Natural killer cell (primary cell): ENCODE measurements around the gene AMN. TPM values are rescaled to one million over a fixed set of nuclear protein-coding genes. Genes with fewer than 3 reads are reported as not detected.
A peak's percentile ranks its signal among the peaks of the same experiment; 100 is the strongest.

Source experiments
- ATAC-seq, 3 donors: fragments of 150-1000 bp in 2 of 3; fragments of 200-7000 bp in 1 of 3; cut with Tn5 transposase; 1 replicate in 1 of 3; 2 replicates in 2 of 3; pipeline ENCODE4 v1.10.0; 2021; ENCODE audit warnings: mild to moderate bottlenecking in 2 of 3, moderate library complexity in 2 of 3
- DNase-seq, 2 donors: peaks; one replicate each; pipeline versions ENCODE4 v3.0.0 to v3.0.0-alpha.2; 2013 to 2021; ENCODE audit warnings: mixed read lengths in 1 of 2
- H3K27ac ChIP-seq: one replicate; pipeline ENCODE4 v1.5.1; 2013; ENCODE audit warnings: mild to moderate bottlenecking, low read length
- H3K27me3 ChIP-seq: one replicate; pipeline ENCODE4 v1.6.1; 2013; ENCODE audit warnings: low read length; ENCODE audit not compliant: control insufficient read depth, insufficient read depth
- H3K36me3 ChIP-seq: one replicate; pipeline ENCODE4 v1.6.1; 2013; ENCODE audit warnings: low read length; ENCODE audit not compliant: control insufficient read depth, insufficient read depth
- H3K4me1 ChIP-seq: one replicate; pipeline ENCODE4 v1.6.1; 2013; ENCODE audit warnings: low read length; ENCODE audit not compliant: control insufficient read depth, insufficient read depth
- H3K4me3 ChIP-seq: one replicate; pipeline ENCODE4 v1.5.1; 2013; ENCODE audit warnings: low read length
- H3K9me3 ChIP-seq: one replicate; pipeline ENCODE4 v1.6.1; 2013; ENCODE audit warnings: low read length; ENCODE audit not compliant: control insufficient read depth, insufficient read depth
- H3K27ac Mint-ChIP-seq, 2 donors: one replicate each; pipeline ENCODE4 v1.8.0; 2022; ENCODE audit warnings: mild to moderate bottlenecking in 2 of 2, mixed read lengths in 2 of 2, moderate library complexity in 1 of 2
- H3K27me3 Mint-ChIP-seq, 2 donors: one replicate each; pipeline ENCODE4 v1.8.0; 2022; ENCODE audit warnings: low read depth in 2 of 2, mixed read lengths in 2 of 2
- H3K36me3 Mint-ChIP-seq: one replicate; pipeline ENCODE4 v1.8.0; 2022; ENCODE audit warnings: mixed read lengths
- H3K4me1 Mint-ChIP-seq, 2 donors: one replicate each; pipeline ENCODE4 v1.8.0; 2022; ENCODE audit warnings: mixed read lengths in 2 of 2
- H3K4me3 Mint-ChIP-seq: one replicate; pipeline ENCODE4 v1.8.0; 2022; ENCODE audit warnings: mild to moderate bottlenecking, moderate library complexity, mixed read lengths
- H3K9me3 Mint-ChIP-seq, 2 donors: one replicate each; pipeline ENCODE4 v1.8.0; 2022; ENCODE audit warnings: mixed read lengths in 2 of 2
- CTCF ChIP-seq: fragments of 200-600 bp; IDR thresholded peaks from one replicate; pipeline ENCODE4 v1.8.0; 2022; ENCODE audit warnings: antibody characterized with exemption
- WGBS: methylation state at CpG from one replicate; pipeline ENCODE4 v1.1.7; 2013; ENCODE audit warnings: missing lambda C conversion rate; ENCODE audit not compliant: insufficient coverage; 5-methylcytosine and 5-hydroxymethylcytosine counted together
- intact Hi-C: fragments of 100-400 bp; cut with micrococcal nuclease; formaldehyde crosslinking; loops from one replicate; pipeline ENCODE4 v1.14.2; 2022
- total RNA-seq, 4 donors: library from RNA; stranded (reverse); fragments of 120-200 nt in 1 of 4; gene quantifications; one replicate each; pipeline versions ENCODE4 v1.2.3 to v1.2.4, GENCODE V29; 2013 to 2022

Gene AMN
- total RNA-seq, 3 donors from 2014 or later (not counting 1 experiment from before 2014, with no cell fraction given): 0.24 to 2.4 (median 2.0) TPM

DNA sequence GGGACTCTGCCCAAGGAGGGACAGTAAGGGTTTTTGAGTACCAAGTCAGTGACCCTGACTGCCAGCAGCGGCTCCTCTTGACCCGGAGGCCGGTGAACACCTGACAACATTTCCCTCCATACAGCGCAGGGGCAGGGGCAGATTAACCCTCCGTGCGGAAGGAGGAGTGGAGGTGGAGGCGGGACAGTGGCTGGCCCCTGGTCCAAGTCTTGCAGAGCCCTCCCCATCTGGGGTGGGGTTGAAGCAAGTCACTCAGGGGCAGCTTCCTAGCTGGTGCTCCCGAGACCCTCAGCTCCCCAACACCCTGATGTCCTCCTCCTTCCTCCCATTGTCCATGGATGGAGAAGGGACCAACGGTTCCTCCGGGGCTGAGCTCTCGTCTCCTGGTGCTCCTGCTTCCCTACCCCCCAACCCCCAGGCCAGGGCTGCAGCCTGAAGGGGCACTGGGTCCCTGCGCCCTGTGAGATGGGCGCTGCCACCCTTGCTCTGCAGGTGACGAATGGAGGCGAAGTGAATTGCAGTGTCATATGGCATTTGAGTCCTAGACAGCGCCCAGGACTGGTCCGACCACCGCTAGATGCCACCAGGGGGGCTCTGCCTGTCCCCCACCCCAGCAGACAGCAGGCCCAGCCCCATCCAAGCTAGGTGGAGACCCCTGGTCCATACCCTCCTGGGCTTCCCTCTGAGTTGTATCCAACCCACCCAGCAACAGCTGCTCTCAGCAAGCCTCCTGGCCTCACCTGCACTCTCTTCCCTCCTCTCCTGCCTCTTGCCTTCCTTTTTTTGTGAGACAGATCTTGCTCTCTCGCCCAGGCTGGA lies 7.0 kb upstream of the AMN start:
- no peaks in the 10 kb centered on the region for H3K9me3 Mint-ChIP-seq
- Histone ChIP-seq H3K27me3 (no peaks in the 10 kb centered on the region), H3K4me1 (peaks cover 17% of the 10 kb centered on the region), H3K4me3 (no peak overlapping the region), H3K27ac (no peak overlapping the region), H3K9me3 (no peaks in the 10 kb centered on the region), H3K36me3 (peaks cover 2% of the 10 kb centered on the region)
- no peaks in the 10 kb centered on the region for H3K4me1 Mint-ChIP-seq
- H3K36me3 Mint-ChIP-seq: no peaks in the 10 kb centered on the region
- 93% methylated on average over 16 of the region's 19 CpGs for WGBS
- H3K27me3 Mint-ChIP-seq: no peaks in the 10 kb centered on the region
- no peak overlapping the region for H3K27ac Mint-ChIP-seq
- intact Hi-C loops: loop anchor here (10.0 kb wide), 1 partner anchor 141 kb away; the partner anchor contains the start of gene TRAF3
- DNase-seq (no peak), ATAC-seq (no peak)
- no peak overlapping the region for H3K4me3 Mint-ChIP-seq
- no peak for TF ChIP-seq CTCF

- ATAC-seq (no peak), DNase-seq (no peak)
- no peaks in the 10 kb centered on the region for H3K9me3 ChIP-seq
- intact Hi-C loops: loop anchor here (10.0 kb wide), 1 partner anchor 142 kb away; the partner anchor contains the start of gene TRAF3
- no peaks in the 10 kb centered on the region for H3K36me3 Mint-ChIP-seq
- H3K4me1 Mint-ChIP-seq: no peaks in the 10 kb centered on the region
- no peak overlapping the region for H3K27ac Mint-ChIP-seq
- H3K27me3 ChIP-seq: no peaks in the 10 kb centered on the region
- H3K9me3 Mint-ChIP-seq: no peaks in the 10 kb centered on the region
- no peak overlapping the region for H3K4me3 ChIP-seq
- peak overlapping the region; percentile 26 for H3K27ac ChIP-seq
- no peaks in the 10 kb centered on the region for H3K27me3 Mint-ChIP-seq
- TF ChIP-seq CTCF: no peak
- H3K36me3 ChIP-seq: peaks cover 2% of the 10 kb centered on the region
- H3K4me1 ChIP-seq: peaks cover 17% of the 10 kb centered on the region
- H3K4me3 Mint-ChIP-seq: no peak overlapping the region
- 75% methylated on average over 18 of the region's 18 CpGs for WGBS
Observed at GRCh38 chr14:102916347-102917055, 6.0 kb upstream of the AMN start.

- TF ChIP-seq CTCF: no peak
- peaks cover 2% of the 10 kb centered on the region for H3K36me3 ChIP-seq
- intact Hi-C loops: loop anchor here (10.0 kb wide), 1 partner anchor 142 kb away; the partner anchor contains the start of gene TRAF3
- H3K36me3 Mint-ChIP-seq: no peaks in the 10 kb centered on the region
- H3K4me3 ChIP-seq: no peak overlapping the region
- no peaks in the 10 kb centered on the region for H3K9me3 Mint-ChIP-seq
- no peak overlapping the region for H3K27ac ChIP-seq
- H3K4me3 Mint-ChIP-seq: no peak overlapping the region
- WGBS: 73% methylated on average over 6 of the region's 6 CpGs
- DNase-seq: no peak
- ATAC-seq: no peak
- H3K4me1 ChIP-seq: peaks cover 17% of the 10 kb centered on the region
- peaks cover 1% of the 10 kb centered on the region for H3K27me3 ChIP-seq
- no peak overlapping the region for H3K27ac Mint-ChIP-seq
- no peaks in the 10 kb centered on the region for H3K9me3 ChIP-seq
- H3K27me3 Mint-ChIP-seq: no peaks in the 10 kb centered on the region
- H3K4me1 Mint-ChIP-seq: no peaks in the 10 kb centered on the region
Observed at GRCh38 chr14:102917056-102917385, 5.4 kb upstream of the AMN start.
